Measurements from ENCODE around the gene ACBD6.

Gene ACBD6

DNA sequence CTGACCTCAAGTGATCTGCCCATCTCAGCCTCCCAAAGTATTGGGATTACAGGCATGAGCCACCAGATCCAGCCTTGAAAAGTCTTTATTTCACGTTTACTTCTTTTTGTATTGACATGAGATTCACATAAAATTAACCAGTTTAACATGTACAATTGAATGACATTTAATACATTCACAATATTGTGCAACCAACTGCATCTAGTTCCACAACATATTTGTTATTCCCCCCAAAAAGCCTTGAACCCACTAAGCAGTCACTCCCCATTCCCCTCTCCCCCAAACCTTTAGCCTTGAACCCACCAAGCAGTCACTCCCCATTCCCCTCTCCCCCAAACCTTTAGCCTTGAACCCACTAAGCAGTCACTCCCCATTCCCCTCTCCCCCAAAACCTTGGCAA lies 62.0 kb downstream of the ACBD6 start:
- no peaks in the 10 kb centered on the region for H3K79me2 ChIP-seq (ENCODE audit: insufficient read depth, low read length)
- H3K4me2 ChIP-seq (ENCODE audit: low read length), result no peak overlapping the region

GRCh38 chr1:180435566-180435965 lies 66.8 kb downstream of the ACBD6 start:
- Histone ChIP-seq H3K27me3 (ENCODE audit: insufficient read depth, low read length) (no peaks in the 10 kb centered on the region), H3K4me3 (ENCODE audit: low read depth, low read length, poor library complexity, severe bottlenecking) (no peak overlapping the region), H3K36me3 (ENCODE audit: insufficient read depth, low read length) (no peaks in the 10 kb centered on the region; the same call in 1 of the 2 replicates), H3K4me2 (ENCODE audit: low read length) (no peak overlapping the region), H3K79me2 (ENCODE audit: insufficient read depth, low read length) (no peaks in the 10 kb centered on the region), H3K9ac (ENCODE audit: low read length) (no peak overlapping the region), H3K9me3 (ENCODE audit: low read length) (no peaks in the 10 kb centered on the region), H3K9me2 (ENCODE audit: low read depth, low read length) (no peaks in the 10 kb centered on the region), H3K4me1 (ENCODE audit: insufficient read depth, low read length, severe bottlenecking) (no peaks in the 10 kb centered on the region), H3K27ac (ENCODE audit: low read depth, low read length, poor library complexity, severe bottlenecking) (no peak overlapping the region), H3F3A (ENCODE audit: insufficient read depth, low read length) (no peaks in the 10 kb centered on the region), H4K20me1 (ENCODE audit: insufficient read depth, low read length) (no peaks in the 10 kb centered on the region), H2AFZ (ENCODE audit: low read length) (no peak overlapping the region)
- no peak for TF ChIP-seq EZH2 (IDR thresholded peaks at IDR 0.05; ENCODE audit: borderline replicate concordance, low read length)
- TF ChIP-seq, protein P1, sequence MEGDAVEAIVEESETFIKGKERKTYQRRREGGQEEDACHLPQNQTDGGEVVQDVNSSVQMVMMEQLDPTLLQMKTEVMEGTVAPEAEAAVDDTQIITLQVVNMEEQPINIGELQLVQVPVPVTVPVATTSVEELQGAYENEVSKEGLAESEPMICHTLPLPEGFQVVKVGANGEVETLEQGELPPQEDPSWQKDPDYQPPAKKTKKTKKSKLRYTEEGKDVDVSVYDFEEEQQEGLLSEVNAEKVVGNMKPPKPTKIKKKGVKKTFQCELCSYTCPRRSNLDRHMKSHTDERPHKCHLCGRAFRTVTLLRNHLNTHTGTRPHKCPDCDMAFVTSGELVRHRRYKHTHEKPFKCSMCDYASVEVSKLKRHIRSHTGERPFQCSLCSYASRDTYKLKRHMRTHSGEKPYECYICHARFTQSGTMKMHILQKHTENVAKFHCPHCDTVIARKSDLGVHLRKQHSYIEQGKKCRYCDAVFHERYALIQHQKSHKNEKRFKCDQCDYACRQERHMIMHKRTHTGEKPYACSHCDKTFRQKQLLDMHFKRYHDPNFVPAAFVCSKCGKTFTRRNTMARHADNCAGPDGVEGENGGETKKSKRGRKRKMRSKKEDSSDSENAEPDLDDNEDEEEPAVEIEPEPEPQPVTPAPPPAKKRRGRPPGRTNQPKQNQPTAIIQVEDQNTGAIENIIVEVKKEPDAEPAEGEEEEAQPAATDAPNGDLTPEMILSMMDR (IDR thresholded peaks at IDR 0.05; ENCODE audit: low read length), result no peak

More for the DNA sequence above, 62.0 kb downstream of the ACBD6 start:
- Histone ChIP-seq H3K36me3 (ENCODE audit: insufficient read depth, low read length) (no peaks in the 10 kb centered on the region; the same call in 1 of the 2 replicates), H3K9me2 (ENCODE audit: low read depth, low read length) (no peaks in the 10 kb centered on the region), H3K4me1 (ENCODE audit: insufficient read depth, low read length, severe bottlenecking) (no peaks in the 10 kb centered on the region), H3K9me3 (ENCODE audit: low read length) (peaks cover 10% of the 10 kb centered on the region; the same call in 1 of the 2 replicates), H3K9ac (ENCODE audit: low read length) (no peak overlapping the region), H3K27me3 (ENCODE audit: insufficient read depth, low read length) (no peaks in the 10 kb centered on the region), H4K20me1 (ENCODE audit: insufficient read depth, low read length) (no peaks in the 10 kb centered on the region), H3K4me3 (ENCODE audit: low read depth, low read length, poor library complexity, severe bottlenecking) (no peak overlapping the region), H3F3A (ENCODE audit: insufficient read depth, low read length) (no peaks in the 10 kb centered on the region), H3K27ac (ENCODE audit: low read depth, low read length, poor library complexity, severe bottlenecking) (no peak overlapping the region), H2AFZ (ENCODE audit: low read length) (no peak overlapping the region)
- TF ChIP-seq EZH2 (IDR thresholded peaks at IDR 0.05; ENCODE audit: borderline replicate concordance, low read length), result no peak
- TF ChIP-seq, protein P1 (IDR thresholded peaks at IDR 0.05; ENCODE audit: low read length), result no peak

DNA sequence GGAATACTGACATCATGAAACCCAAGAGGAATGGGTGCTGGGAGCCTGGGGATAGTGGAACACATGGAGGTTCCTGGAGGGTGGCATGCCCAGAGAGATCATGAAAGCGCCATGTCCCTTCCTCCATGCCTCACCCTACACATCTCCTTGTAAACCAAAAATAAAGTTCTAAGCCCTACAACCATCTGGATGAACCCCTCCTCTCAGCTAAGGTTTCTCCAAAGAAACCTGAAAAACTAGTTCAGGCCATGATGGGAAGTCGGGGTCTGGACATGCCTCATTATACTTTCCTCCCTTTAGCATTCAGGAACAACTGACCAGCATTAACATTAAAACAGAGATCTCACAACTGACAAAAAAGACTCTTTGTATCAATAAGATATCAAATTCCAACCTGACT lies 68.5 kb downstream of the ACBD6 start:
- Histone ChIP-seq H3K79me2 (ENCODE audit: insufficient read depth, low read length) (no peaks in the 10 kb centered on the region), H3K4me1 (ENCODE audit: insufficient read depth, low read length, severe bottlenecking) (no peaks in the 10 kb centered on the region), H3K27me3 (ENCODE audit: insufficient read depth, low read length) (no peaks in the 10 kb centered on the region), H2AFZ (ENCODE audit: low read length) (no peak overlapping the region), H3K9me3 (ENCODE audit: low read length) (no peaks in the 10 kb centered on the region), H3K4me2 (ENCODE audit: low read length) (no peak overlapping the region), H3K36me3 (ENCODE audit: insufficient read depth, low read length) (peaks cover 12% of the 10 kb centered on the region), H3K4me3 (ENCODE audit: low read depth, low read length, poor library complexity, severe bottlenecking) (no peak overlapping the region), H4K20me1 (ENCODE audit: insufficient read depth, low read length) (no peaks in the 10 kb centered on the region), H3K9ac (ENCODE audit: low read length) (no peak overlapping the region), H3F3A (ENCODE audit: insufficient read depth, low read length) (no peaks in the 10 kb centered on the region), H3K9me2 (ENCODE audit: low read depth, low read length) (no peaks in the 10 kb centered on the region), H3K27ac (ENCODE audit: low read depth, low read length, poor library complexity, severe bottlenecking) (no peak overlapping the region)
- TF ChIP-seq EZH2 (IDR thresholded peaks at IDR 0.05; ENCODE audit: borderline replicate concordance, low read length), result no peak
- TF ChIP-seq, protein P1 (IDR thresholded peaks at IDR 0.05; ENCODE audit: low read length), result no peak
